Measurements from ENCODE around the gene SPEN. TPM values are rescaled to one million over a fixed set of nuclear protein-coding genes. Genes with fewer than 3 reads are reported as not detected.

SPEN gene
- total and polyA plus RNA-seq, 9 of the 15 experiments (the other 6 are each of a cell fraction or from before 2014, with no cell fraction given) = 5.7 to 87.5 (median 27.2) TPM

- TF ChIP-seq ZNF263 (CRISPR knock-in tag; IDR thresholded peaks at IDR 0.05; ENCODE audit: borderline replicate concordance) = peak; percentile 16; the same call in 1 of the 2 replicates
- peak; percentile 77 for TF ChIP-seq MAFF (IDR thresholded peaks at IDR 0.05; ENCODE audit: low read length)
- TF ChIP-seq POLR2H (tag; IDR thresholded peaks at IDR 0.05; ENCODE audit: low read depth) = peak; percentile 74; the same call in 1 of the 2 replicates
- TF ChIP-seq SMARCC2 (IDR thresholded peaks at IDR 0.05; ENCODE audit: low read depth) = peak; percentile 100
- no peak for TF ChIP-seq NFYB (IDR thresholded peaks at IDR 0.05; ENCODE audit: extremely low read depth, insufficient read length)
- peak; percentile 93 to 98 for TF ChIP-seq KDM1A (IDR thresholded peaks at IDR 0.05)
- TF ChIP-seq PCBP1 (IDR thresholded peaks at IDR 0.05; ENCODE audit: low read depth, low read length, poor library complexity, severe bottlenecking) = no peak
- TF ChIP-seq WHSC1 (IDR thresholded peaks at IDR 0.05; ENCODE audit: low read length) = no peak
- TF ChIP-seq SETDB1 (IDR thresholded peaks at IDR 0.05; ENCODE audit: low read length) = peak; percentile 29
- TF ChIP-seq SMAD2 (IDR thresholded peaks at IDR 0.05; ENCODE audit: low read depth, low read length) = no peak
- no peak for TF ChIP-seq ZNF282 (CRISPR knock-in tag; IDR thresholded peaks at IDR 0.05)
- TF ChIP-seq GATAD2A (IDR thresholded peaks at IDR 0.05) = peak; percentile 98
- no peak for TF ChIP-seq BCL6 (CRISPR knock-in tag; IDR thresholded peaks at IDR 0.05)
- peak in 1 of 2 experiments; percentile 97; a peak in 2 of 4 replicates for TF ChIP-seq ZMIZ1 (IDR thresholded peaks at IDR 0.05; ENCODE audit: low read depth in 2 of 2, low read length in 2 of 2)
- TF ChIP-seq PREB (CRISPR knock-in tag; IDR thresholded peaks at IDR 0.05) = no peak
- TF ChIP-seq MCM7 (IDR thresholded peaks at IDR 0.05) = no peak
- TF ChIP-seq POLR3G (IDR thresholded peaks at IDR 0.05; ENCODE audit: extremely low read depth, insufficient read length, insufficient replicate concordance) = no peak
- no peak for TF ChIP-seq NR2F6 (CRISPR knock-in tag; IDR thresholded peaks at IDR 0.05)
- TF ChIP-seq MBD2 (IDR thresholded peaks at IDR 0.05; ENCODE audit: borderline replicate concordance, low read depth) = peak; percentile 94
- no peak for TF ChIP-seq XRCC4 (IDR thresholded peaks at IDR 0.05; ENCODE audit: extremely low read depth, insufficient read depth, insufficient read length)
- no peak for TF ChIP-seq SAFB2 (IDR thresholded peaks at IDR 0.05; ENCODE audit: borderline replicate concordance, low read depth, low read length, severe bottlenecking)
- TF ChIP-seq GTF2A2 (tag; IDR thresholded peaks at IDR 0.05) = no peak
- TF ChIP-seq ETV5 (CRISPR knock-in tag; IDR thresholded peaks at IDR 0.05; ENCODE audit: low read depth) = peak; percentile 99
- TF ChIP-seq PURB (CRISPR knock-in tag; IDR thresholded peaks at IDR 0.05; ENCODE audit: low read depth) = no peak
- TF ChIP-seq ATF1 (CRISPR knock-in tag; IDR thresholded peaks at IDR 0.05) = no peak
- TF ChIP-seq ATF1 (tag; IDR thresholded peaks at IDR 0.05) = peak; percentile 77
- TF ChIP-seq SIRT6 (IDR thresholded peaks at IDR 0.05; ENCODE audit: low read depth, low read length) = no peak
Observed at GRCh38 chr1:15952317-15953258, 105.1 kb downstream of the SPEN start (continued).

Measured in K562 (cell line).